ENCODE results near the gene WDR27. TPM values are rescaled to one million over a fixed set of nuclear protein-coding genes. Genes with fewer than 3 reads are reported as not detected.
"Not testable (repeated sequence)": the region's sequence is repeated elsewhere in the genome, so short reads cannot be mapped to it uniquely, and the experiment has no call there.

WDR27 gene
- total RNA-seq, 2 donors from 2014 or later: 19.6 to 59.1 TPM

DNA sequence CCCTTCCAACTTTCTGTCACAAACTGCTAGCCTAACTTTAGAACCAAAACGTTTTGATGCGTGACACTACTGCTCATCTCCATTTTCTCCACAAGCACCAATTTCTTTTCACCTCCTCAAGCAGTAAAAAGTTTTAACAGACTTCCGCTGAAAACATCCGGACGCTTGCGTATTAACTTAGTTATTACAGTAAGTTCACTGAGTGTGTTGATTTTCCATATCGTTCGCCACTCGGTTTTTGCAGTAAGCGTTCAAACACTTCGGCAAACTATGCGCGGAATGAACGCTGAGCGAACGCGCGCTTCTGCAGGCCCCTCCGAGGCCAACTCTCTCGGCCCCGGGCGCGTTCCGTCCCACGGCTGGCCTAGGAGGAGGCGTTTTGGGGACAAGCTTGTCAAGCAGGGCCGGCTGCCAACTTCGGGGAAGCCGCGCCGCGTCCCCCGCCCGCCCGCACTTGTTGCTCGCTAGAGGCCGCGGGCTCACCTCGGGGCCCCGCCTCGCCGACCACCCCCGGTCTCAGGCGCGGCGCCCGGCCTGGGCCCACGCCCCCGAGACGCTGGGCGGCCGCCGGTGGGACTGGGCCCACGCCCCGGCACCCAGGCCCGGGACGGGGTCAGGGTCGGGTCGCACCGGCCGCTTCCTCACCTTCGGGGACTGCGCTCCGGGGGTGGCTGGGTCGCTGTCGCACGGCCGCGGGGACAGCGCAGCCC, 21.5 kb upstream of the WDR27 start:
- Mint-ChIP-seq H3K9me3 (no peaks in the 10 kb centered on the region), H3K27ac (peak overlapping the region; percentile 78 to 90), H3K36me3 (peaks cover 4% of the 10 kb centered on the region), H3K27me3 (no peaks in the 10 kb centered on the region), H3K4me3 (peak overlapping the region; percentile 94), H3K4me1 (ENCODE audit: low read depth in 2 of 2) (peaks cover 14 to 42% of the 10 kb centered on the region in 2 donors)
- DNase-seq (ENCODE audit: low spot score) (peak; percentile 76), ATAC-seq (peak; percentile 59 to 72)

DNA sequence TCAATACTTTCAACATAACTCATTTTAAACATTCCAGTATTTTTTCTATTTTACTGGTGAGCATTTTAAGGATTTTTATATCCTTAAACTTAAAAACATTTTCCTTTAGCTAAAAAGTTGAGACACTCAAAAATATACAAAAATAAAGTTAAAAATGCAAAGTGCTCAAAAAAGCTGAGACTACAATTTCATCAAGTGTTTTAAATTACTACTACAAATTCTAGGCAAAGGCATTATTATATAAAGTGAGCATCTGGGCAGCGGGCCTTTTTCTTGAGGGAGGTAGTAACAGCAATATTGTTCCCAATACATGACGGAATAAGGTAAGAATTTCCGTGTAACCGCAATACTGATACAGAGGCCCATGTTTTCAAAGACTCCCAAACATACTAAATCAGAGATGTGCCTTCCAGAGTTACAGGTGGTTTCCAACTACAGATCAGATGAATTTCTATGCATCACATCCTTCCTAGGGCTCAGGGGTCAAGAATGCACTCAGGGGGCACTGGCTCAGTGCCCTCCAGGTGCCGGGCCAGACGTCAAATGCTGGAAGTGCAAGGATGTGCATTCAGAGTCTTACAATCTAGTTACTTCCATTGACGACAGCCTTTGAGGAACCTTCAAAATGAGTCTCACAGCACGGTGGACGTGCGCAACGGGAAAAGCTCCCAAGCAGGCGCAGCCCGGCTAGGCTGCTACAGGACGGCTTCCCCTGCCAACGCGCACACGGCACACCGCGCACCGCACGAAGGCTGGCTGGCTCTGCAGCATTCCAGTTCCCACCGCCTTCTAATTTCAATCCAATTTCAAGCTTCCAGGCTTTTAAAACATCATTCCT, 20.8 kb upstream of the WDR27 start:
- no peak for DNase-seq (ENCODE audit: low spot score)
- Mint-ChIP-seq H3K9me3 (no peaks in the 10 kb centered on the region), H3K4me3 (peak overlapping the region; percentile 94), H3K4me1 (ENCODE audit: low read depth in 2 of 2) (peaks cover 14 to 42% of the 10 kb centered on the region in 2 donors), H3K27ac (peak overlapping the region; percentile 78 to 90), H3K36me3 (peaks cover 4% of the 10 kb centered on the region), H3K27me3 (no peaks in the 10 kb centered on the region)
- ATAC-seq: peak in 1 of 2 donors; percentile 26

DNA sequence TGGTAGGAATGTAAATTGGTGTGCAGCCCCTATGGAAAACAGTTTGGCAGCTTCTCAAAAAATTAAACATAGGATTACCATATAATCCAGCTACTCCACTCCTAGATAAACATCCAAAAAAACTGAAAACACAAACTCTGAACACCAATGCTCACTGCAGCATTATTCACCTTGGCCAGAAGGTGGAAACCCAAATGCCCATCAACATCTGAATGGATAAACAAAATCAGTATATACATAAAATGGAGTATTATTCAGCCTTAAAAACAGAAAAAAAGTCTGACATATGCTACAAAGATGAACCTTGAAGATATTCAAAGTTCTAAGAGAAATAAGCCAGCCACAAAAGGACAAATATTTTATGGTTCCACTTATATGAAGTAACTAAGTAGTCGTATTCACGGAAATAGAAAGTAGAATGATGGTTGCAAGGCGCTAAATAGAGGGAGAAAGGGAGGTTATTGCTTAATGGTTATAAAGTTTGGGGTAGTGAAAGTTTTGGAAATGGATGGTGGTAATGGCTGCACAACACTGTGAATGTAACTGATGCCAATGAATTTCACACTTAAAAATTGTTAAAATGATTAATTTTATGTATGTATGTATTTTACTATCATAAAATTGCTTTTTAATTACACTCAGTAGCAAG, 18.5 kb upstream of the WDR27 start:
- DNase-seq (ENCODE audit: low spot score) (no peak), ATAC-seq (no peak)
- peaks cover 11% of the 10 kb centered on the region for H3K36me3 Mint-ChIP-seq
- no peak overlapping the region for H3K27ac Mint-ChIP-seq
- no peak overlapping the region for H3K4me3 Mint-ChIP-seq
- H3K4me1 Mint-ChIP-seq (ENCODE audit: low read depth in 2 of 2): peaks cover 14 to 34% of the 10 kb centered on the region in 2 donors
- H3K27me3 Mint-ChIP-seq: no peaks in the 10 kb centered on the region
- H3K9me3 Mint-ChIP-seq: no peaks in the 10 kb centered on the region

DNA sequence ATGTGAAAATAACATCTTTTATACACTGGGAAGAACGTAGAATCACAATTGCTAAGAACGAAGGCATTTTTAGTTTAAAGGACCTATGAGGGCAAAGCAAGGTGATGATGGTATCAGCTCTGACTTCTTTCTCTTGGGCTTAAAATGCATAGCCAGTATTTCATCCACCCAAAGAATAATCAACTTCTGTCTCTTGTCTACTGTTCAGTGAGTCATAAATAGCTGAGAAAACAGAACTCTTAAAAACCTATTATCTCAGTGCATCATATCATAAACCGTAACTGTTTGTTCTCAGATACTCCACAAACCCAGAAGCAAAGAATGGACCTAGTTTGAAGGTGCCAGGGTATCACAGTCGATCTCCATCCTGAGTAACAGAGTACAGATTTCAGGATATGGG, 17.3 kb upstream of the WDR27 start:
- ATAC-seq (no peak), DNase-seq (ENCODE audit: low spot score) (no peak)
- Mint-ChIP-seq H3K4me3 (no peak overlapping the region), H3K4me1 (ENCODE audit: low read depth in 2 of 2) (peaks cover 14 to 32% of the 10 kb centered on the region in 2 donors), H3K36me3 (peaks cover 15% of the 10 kb centered on the region), H3K27me3 (no peaks in the 10 kb centered on the region), H3K27ac (no peak overlapping the region), H3K9me3 (no peaks in the 10 kb centered on the region)

DNA sequence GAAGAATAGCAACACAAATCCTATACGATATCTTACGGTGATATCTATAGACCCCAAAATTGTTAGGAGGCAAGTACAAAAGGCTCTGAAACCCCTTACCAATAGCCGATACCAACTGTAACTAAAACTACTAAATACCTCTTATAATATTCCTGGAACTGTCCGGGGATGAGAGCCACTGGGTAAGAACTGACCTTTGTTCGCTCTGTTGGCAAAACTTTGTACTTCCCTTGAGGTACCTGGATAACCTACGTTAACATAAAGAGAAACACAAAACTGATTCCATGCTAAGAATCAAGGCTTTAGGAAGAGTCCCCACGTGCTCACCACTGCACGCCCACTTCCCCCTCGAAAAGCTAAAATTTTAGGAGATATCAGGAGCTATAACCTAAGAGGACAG, 12.8 kb upstream of the WDR27 start:
- Mint-ChIP-seq H3K36me3 (peaks cover 20% of the 10 kb centered on the region), H3K4me1 (ENCODE audit: low read depth in 2 of 2) (peaks cover 0 to 6% of the 10 kb centered on the region in 2 donors), H3K27me3 (no peaks in the 10 kb centered on the region), H3K27ac (no peak overlapping the region), H3K9me3 (no peaks in the 10 kb centered on the region), H3K4me3 (no peak overlapping the region)
- DNase-seq (ENCODE audit: low spot score) (no peak), ATAC-seq (no peak)

DNA sequence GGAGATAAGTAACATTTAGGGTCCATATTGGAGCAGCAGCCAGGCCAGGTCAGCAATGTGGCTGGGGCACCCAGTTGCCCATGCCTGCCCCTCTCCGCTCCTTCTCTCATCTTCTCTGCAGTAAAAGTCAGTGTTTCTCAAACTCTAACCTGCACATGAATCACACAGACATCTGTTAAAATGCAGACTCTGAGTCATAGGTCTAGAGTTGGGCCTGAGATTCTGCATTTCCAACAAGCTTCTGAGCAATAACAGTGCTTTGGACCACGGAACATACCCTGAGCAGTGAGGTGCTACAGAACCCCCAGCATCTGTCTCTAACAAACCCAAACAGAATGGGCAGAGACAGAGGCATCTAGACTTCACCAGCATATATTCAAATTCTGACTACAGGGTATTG, 12.3 kb upstream of the WDR27 start:
- ATAC-seq (no peak), DNase-seq (ENCODE audit: low spot score) (no peak)
- peaks cover 21% of the 10 kb centered on the region for H3K36me3 Mint-ChIP-seq
- H3K4me3 Mint-ChIP-seq: no peak overlapping the region
- H3K4me1 Mint-ChIP-seq (ENCODE audit: low read depth in 2 of 2): peaks cover 0 to 1% of the 10 kb centered on the region in 2 donors
- no peaks in the 10 kb centered on the region for H3K9me3 Mint-ChIP-seq
- no peak overlapping the region for H3K27ac Mint-ChIP-seq
- H3K27me3 Mint-ChIP-seq: no peaks in the 10 kb centered on the region

DNA sequence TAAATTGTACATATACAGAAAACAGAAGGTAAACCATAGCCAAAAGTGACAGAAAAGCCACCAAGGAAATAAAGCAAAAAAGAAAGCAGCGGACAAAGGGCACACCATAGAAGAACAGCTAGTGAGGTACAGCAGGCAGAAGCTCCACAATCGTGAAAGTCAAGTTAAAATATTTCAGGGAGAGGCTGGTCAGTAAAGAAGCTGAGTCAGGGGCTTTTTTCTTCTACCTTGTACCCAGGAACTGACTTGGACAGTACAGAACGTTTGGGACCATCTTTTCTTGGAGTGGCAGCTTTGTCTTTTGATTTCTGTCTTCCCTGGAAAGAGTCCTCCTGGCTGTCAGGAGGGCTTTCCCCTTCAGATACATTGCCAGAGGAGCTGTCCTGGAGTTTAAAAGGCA, 8.2 kb upstream of the WDR27 start:
- DNase-seq (ENCODE audit: low spot score): no peak
- H3K27me3 Mint-ChIP-seq: no peaks in the 10 kb centered on the region
- H3K36me3 Mint-ChIP-seq: peaks cover 14% of the 10 kb centered on the region
- no peaks in the 10 kb centered on the region for H3K9me3 Mint-ChIP-seq
- ATAC-seq: no peak
- no peak overlapping the region for H3K4me3 Mint-ChIP-seq
- H3K27ac Mint-ChIP-seq: peak overlapping the region in 1 of 2 donors; percentile 21
- peaks cover 3 to 14% of the 10 kb centered on the region in 2 donors for H3K4me1 Mint-ChIP-seq (ENCODE audit: low read depth in 2 of 2)

DNA sequence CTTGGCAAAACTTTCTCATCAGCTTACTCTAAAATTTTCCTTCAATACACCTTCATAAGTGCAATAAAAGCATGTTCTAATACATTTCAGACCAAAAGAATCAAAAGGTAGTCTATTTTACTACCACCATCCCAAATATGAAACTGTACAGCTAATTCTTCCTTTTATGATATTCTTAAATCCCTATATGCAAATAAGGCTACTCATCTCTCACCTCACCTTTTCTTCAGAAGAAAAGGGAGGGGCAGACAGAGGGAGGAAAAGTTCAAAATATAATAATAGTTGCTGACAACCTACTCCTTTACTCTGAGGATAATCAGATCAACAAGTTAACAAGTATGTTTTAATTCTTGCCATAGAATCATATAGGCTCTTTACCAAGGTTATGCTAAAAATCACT, 7.5 kb upstream of the WDR27 start:
- no peak overlapping the region for H3K27ac Mint-ChIP-seq
- H3K9me3 Mint-ChIP-seq: no peaks in the 10 kb centered on the region
- H3K36me3 Mint-ChIP-seq: peaks cover 12% of the 10 kb centered on the region
- H3K4me1 Mint-ChIP-seq (ENCODE audit: low read depth in 2 of 2): peaks cover 6 to 14% of the 10 kb centered on the region in 2 donors
- DNase-seq (ENCODE audit: low spot score) (no peak), ATAC-seq (no peak)
- no peak overlapping the region for H3K4me3 Mint-ChIP-seq
- H3K27me3 Mint-ChIP-seq: no peaks in the 10 kb centered on the region

DNA sequence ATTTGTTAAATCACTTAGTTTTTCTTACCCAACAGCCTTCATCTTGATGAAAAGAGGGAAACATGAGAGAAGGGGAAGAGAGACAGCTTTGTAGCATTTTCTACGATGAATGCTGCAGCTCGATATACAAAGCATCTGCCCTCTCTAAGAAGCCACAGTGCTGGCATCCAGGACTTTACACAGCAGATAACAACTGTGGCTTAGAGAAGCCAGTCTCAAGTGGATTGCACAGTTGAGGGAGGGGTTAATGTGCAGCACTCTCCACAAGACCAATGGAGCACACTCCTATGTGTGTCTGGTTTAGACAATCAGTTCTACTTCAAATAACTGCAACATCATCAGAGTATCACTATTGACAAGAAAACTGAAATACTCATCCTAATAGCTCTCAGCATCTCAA, 5.9 kb upstream of the WDR27 start:
- DNase-seq (ENCODE audit: low spot score): no peak
- no peak overlapping the region for H3K4me3 Mint-ChIP-seq
- no peak for ATAC-seq
- no peak overlapping the region for H3K27ac Mint-ChIP-seq
- no peaks in the 10 kb centered on the region for H3K27me3 Mint-ChIP-seq
- H3K9me3 Mint-ChIP-seq: no peaks in the 10 kb centered on the region
- peaks cover 8% of the 10 kb centered on the region for H3K36me3 Mint-ChIP-seq
- peaks cover 11 to 27% of the 10 kb centered on the region in 2 donors for H3K4me1 Mint-ChIP-seq (ENCODE audit: low read depth in 2 of 2)

DNA sequence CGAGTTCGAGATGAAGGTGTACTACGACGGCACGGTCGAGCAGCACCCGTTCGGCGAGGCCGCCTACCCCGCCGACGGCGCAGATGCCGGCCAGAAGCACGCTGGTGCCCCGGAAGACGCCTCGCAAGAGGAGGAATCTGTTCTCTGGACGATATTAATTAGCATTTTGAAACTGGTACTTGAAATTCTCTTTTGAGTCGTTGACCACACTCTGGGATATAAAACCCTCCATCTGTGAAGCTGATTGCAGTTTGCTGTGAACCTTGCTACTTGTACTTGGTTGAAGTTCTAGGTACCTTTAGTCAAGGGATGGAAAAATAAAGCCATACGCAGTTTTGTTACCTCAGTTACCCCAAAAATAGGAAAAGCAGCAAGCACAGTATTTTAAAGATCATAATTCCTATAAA, 1.0 kb upstream of the WDR27 start:
- Mint-ChIP-seq H3K4me1 (ENCODE audit: low read depth in 2 of 2) (peaks cover 32 to 51% of the 10 kb centered on the region in 2 donors), H3K4me3 (peak overlapping the region; percentile 94), H3K27ac (peak overlapping the region; percentile 89 to 92), H3K9me3 (no peaks in the 10 kb centered on the region), H3K27me3 (no peaks in the 10 kb centered on the region), H3K36me3 (no peaks in the 10 kb centered on the region)
- DNase-seq (ENCODE audit: low spot score) (no peak), ATAC-seq (peak in 1 of 2 donors; percentile 17)

DNA sequence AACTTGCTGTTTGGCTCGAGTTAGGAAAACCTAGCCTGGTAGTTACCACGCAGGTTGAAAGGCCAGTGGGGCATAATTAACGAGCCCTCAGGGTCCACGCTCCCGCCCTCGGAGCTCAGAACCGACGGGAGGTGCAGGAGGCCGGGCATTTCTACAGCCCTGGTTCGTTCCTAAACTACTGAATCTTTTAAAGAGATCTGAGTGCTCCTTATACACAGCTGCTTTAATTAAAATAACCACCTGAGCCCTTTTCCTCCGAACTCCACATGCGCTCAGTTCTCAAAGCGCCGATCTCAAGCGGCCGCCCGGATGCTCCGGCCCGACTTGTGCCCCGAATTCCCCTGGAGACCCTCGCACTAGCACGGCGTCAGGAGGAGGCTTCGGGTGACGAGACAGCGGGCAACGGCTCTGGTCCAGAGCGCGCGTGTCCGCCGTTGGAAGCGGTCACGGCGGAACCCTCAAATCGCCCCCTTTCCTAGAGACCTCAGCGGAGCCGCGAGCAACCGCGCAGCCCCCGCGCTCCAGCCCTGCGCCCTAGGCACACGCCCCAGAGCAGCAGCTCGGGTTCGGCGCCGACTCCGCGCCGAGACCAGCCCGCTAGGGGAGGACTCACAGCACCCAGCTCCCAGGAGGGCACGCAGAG, 397 bp downstream of the WDR27 start:
- Mint-ChIP-seq H3K4me1 (ENCODE audit: low read depth in 2 of 2) (peaks cover 36 to 46% of the 10 kb centered on the region in 2 donors), H3K9me3 (no peaks in the 10 kb centered on the region), H3K36me3 (no peaks in the 10 kb centered on the region), H3K4me3 (peak overlapping the region; percentile 90), H3K27me3 (no peaks in the 10 kb centered on the region), H3K27ac (peak overlapping the region; percentile 87 to 89)
- ATAC-seq: no peak
- no peak for DNase-seq (ENCODE audit: low spot score)

DNA sequence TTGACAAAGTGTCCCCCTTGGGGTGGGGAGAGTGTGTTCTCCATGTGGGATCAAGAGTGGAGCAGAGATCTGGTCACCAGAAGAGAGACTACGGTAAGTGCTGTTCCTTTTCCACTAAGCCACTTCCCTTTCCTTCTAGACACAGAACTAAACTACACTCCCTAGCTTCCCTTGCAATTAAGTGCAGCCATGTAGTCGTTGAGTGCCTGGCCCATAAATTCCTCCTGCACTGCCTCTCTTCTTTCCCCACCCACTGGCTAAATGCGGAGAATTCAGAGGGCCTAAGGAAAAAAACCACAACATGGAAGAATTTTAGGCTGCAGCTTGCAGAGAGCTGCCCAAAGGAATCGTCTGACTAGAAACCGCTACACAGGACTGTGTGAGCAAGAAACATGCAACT, 1.5 kb downstream of the WDR27 start:
- Mint-ChIP-seq H3K4me3 (peak overlapping the region; percentile 90), H3K27ac (no peak overlapping the region)
- no peak for ATAC-seq

DNA sequence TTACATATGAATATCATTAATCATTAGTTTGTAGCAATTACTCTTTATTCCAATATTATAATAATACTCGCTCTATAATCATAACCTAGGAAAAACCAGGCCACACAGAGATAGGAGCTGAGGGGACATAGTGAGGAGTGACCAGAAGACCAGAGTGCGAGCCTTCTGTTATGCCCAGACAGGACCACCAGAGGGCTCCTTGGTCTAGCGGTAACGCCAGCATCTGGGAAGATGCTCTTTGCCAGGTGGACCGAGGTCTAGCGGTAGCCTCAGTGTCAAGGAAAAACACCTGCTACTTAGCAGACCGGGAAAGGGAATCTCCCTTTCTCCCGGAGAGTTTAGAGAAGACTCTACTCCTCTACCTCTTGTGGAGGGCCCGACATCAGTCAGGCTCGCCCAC, 4.7 kb downstream of the WDR27 start:
- peaks cover 14% of the 10 kb centered on the region for H3K36me3 Mint-ChIP-seq

More for the DNA sequence above, 1.5 kb downstream of the WDR27 start:
- Mint-ChIP-seq H3K9me3 (peaks cover 4% of the 10 kb centered on the region), H3K27me3 (no peaks in the 10 kb centered on the region), H3K36me3 (peaks cover 6% of the 10 kb centered on the region), H3K4me1 (ENCODE audit: low read depth in 2 of 2) (peaks cover 35 to 47% of the 10 kb centered on the region in 2 donors)
- no peak for DNase-seq (ENCODE audit: low spot score)

More for the DNA sequence above, 4.7 kb downstream of the WDR27 start:
- H3K27me3 Mint-ChIP-seq; H3K9me3 Mint-ChIP-seq; DNase-seq (ENCODE audit: low spot score); H3K4me3 Mint-ChIP-seq; ATAC-seq: not testable (repeated sequence)
- peaks cover 25 to 32% of the 10 kb centered on the region in 2 donors for H3K4me1 Mint-ChIP-seq (ENCODE audit: low read depth in 2 of 2)
- H3K27ac Mint-ChIP-seq: peak overlapping the region in 1 of 2 donors; percentile 83

All from natural killer cell treated with Interleukin-12 subunit alpha and Interleukin-12 subunit beta and Interleukin-15 and Interleukin-18, amount 100 ng/mL, for 72 hours (primary cell).